KBM-7 (cell line): ENCODE measurements around the gene DISC1.

Source experiments
- DNase-seq: peaks from one replicate; pipeline ENCODE4 v3.0.0-alpha.2; 2015
- in situ Hi-C: fragments of 300-500 bp; cut with MboI; formaldehyde crosslinking; loops from 2 replicates; pipeline ENCODE4 v1.14.3; 2020; ENCODE audit warnings: low sequenced_read_pairs, low pct_unique_long_range_greater_than_20kb, mixed read lengths

Gene DISC1

DNA sequence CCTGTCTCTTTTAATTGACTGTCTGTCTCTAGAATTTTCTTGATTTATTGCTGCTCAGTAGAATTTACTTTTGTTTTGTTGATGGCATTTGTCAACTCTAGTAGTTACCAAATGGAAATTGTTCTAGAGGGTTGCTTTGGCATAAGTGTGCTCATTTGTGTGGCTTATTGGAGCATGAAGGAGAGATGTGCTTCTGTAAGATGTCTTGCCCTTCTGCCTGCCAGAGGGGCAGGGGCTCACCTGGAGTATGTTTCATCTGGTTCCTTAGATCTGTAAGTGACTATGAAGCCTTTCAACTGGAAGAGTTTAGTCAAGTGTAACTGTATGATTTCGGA is 345.5 kb downstream of the DISC1 start:
- in situ Hi-C loops = no loop called here
- no peak for DNase-seq

DNA sequence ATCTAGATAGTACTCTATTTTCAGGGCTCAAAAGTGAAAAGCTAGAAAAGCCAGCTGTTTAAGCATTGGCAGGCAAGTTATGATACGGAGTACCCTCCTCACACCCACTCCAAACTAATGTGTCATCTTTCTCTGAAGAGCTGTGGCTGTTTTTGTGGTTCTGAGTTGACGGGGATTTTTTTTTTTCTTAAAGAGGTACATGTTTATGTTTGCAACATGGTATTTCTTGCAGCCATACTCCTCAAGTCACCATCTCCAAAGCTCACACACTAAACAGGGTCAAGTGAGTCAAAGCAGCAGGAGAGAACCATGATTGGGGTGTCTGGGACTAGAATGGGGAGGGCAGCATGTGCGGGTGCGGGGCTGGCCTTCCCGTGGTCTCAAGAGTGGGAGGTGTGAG is 347.2 kb downstream of the DISC1 start:
- no peak for DNase-seq
- in situ Hi-C loops = no loop called here

DNA sequence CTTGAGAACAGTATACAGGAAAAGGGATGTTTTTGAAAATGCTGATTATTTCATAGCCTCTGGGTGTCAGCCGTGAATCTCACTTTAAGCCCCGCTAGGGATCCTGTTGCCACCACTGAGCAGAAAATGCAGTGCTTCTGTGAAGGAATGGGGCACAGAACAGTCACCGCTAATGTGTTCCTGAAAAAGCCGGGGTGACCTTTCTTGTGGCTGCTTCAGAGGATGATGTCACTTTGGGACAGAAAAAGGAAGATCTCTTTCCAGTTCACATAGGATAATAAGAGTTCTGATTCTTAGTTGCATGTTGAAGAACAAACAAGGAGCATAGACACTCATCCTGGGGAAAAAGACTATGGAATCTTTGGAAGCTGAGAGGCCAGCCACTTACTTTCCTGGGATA is 349.6 kb downstream of the DISC1 start:
- DNase-seq = no peak
- in situ Hi-C loops = no loop called here

DNA sequence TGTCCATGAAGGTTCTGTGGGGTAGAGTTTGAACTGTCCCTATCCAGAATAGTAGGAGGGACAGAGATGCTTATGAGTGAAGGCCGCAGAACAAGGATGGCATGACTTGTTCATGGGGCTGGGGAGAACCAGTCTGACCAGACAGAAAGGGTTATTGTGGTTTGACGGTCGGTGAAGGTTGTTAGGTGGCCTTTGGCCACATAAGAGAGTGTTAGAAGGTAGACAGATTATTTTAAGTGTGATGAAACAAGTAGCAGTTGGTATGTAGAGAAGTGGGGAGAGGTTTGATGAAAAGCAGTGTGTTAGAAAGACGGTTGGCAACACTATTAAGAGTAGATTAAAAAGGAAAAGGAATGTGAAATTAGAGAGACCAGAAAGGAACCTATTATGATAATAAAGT is 355.1 kb downstream of the DISC1 start:
- DNase-seq = no peak
- in situ Hi-C loops = no loop called here

DNA sequence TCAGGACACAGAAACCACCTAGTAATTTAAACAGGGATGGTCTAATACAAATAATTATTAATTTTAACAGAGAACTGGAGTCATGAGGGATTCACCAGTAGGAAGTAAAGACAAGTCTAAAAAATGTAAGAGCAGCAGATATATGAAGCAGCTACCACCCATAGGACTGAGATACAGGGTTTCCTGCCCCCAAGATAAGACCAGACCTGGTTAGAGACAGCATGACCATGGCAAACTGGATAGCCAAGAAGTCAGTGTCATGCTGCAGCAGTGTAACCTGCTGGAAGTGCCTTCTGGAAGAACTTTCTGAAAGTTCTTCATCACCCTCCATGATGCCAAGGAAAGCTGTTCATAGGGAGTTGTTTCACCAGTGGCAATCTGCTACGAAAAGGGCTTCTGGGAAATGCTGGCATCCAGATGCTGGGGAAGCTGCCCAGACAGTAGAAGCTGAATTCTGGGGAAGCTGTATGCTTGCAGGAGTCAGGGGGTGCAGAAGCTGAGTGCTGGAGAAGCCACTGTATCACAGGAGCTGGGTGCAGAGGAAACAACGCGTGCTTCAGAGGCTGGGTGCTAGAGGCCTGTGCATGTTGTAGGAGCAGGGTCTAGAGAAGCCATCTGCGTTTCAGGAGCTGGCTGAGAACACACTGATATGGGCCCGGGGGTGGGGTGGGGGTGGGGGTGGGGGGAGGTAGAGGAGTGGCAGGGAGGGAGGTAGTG is 356.4 kb downstream of the DISC1 start:
- in situ Hi-C loops = no loop called here
- DNase-seq = no peak

DNA sequence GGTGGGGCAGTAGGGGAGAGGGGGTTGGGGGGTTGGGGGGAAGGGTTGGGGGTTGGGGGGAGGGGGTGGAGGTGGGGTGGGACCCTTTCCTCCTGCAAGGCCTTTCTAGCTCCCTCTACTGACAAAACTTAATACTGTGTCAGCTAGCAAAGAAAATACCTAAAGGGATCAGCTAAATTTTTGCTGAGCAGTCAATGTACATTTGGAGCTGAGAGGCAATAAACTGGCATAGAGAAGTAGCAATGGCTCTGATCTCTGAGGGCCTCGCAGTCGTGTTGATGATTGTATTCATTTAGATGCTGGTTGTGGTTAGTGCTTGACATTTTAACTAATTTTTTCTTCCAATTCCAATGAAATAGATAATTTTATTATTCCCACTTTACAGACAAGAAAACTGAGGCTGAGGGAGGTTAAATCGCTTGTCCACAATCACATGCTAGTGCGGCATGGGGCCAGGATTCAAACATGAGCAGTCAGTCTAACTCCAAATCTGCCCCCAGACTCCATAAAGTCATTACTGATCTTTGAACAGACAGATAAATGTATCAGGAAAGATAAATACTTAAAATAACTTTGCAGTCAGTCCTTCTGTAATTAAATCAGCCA is 357.1 kb downstream of the DISC1 start:
- in situ Hi-C loops = no loop called here
- no peak for DNase-seq

DNA sequence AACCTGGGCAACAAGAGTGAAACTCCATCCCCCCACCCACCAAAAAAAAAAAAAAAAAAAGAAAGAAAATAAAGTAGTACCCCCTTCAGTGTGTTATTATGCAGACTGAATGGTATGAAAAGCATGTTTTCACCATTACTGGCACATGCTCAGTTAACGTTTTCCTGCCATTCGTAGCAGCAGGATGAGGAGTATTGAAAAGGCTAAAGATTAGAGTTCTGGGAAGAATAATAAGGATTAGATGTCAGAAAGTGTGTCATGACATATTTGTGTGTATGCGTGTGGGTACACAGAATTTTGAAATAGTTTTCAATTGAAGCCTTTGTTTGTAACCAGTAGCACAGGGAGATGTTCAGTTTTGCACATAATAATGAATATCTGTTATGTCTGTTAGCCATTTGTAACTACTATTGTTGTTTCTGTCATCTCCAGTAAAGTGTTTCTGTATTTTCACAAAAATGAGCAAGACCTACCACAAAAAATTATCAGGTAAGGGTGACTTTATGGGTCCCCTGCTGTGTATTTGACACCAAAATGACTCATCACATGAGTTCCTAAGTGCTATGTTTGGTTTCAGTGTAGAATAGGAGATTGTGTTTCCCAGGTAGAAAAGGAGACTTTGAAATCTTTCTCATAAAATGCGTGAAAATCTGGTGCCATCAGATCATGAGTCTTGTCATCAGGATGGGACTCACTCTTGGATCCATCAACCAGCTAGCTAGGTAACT is 358.9 kb downstream of the DISC1 start:
- no peak for DNase-seq
- in situ Hi-C loops = no loop called here

DNA sequence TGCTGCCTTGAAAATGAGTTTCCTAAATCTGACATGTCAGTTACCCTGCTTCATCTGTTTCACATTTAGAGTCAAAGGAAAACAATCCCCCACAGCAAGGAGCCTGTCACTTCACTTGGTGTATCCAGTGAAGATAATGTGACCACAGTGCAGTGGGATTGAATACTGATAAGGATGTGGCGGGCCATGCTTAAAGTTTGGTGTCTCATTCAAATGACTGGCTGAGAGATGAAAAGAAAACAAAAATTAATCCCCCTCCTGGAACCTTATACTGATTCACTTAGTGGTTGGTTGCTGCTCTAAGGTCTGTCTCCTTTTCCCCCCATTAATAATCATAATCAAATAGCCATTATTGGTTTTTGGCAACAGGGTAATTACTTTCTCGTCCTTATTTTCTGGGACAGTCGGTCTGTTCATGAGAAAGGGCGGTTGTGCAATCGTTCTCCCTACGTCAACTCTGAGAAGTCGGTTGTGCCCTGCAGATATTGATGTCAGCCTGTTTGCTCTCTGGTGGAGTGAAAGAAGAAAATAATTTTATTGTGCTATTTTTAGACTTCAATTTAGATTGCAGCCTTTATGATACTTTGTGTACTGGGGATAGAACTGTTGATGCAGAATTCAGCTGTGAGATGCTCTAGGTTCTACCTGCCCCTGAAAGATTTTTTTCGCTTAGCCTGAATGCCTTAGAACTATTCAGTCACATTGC is 360.2 kb downstream of the DISC1 start:
- in situ Hi-C loops = no loop called here

DNA sequence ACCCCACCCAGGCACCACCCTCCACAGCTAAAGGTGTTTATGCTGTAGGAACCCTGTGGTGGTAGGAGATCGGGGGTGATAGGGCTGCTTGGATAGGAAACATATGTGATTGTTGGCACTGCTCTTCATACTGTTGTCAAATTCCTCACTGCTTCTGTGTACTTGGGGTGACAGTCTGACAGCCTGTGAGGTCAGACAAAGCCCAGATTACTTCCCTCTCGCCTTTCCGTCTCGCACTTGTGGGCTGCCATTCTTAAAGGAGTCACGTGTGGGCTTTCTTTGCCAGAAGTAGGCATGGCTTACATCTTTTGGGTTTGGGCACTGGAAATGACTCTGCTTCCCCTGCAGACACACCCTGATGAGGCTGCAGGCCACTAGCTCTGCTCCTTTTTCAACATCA is 363.8 kb downstream of the DISC1 start:
- in situ Hi-C loops = no loop called here
- DNase-seq = no peak

More for the DNA sequence above, 360.2 kb downstream of the DISC1 start:
- DNase-seq = no peak

DNA sequence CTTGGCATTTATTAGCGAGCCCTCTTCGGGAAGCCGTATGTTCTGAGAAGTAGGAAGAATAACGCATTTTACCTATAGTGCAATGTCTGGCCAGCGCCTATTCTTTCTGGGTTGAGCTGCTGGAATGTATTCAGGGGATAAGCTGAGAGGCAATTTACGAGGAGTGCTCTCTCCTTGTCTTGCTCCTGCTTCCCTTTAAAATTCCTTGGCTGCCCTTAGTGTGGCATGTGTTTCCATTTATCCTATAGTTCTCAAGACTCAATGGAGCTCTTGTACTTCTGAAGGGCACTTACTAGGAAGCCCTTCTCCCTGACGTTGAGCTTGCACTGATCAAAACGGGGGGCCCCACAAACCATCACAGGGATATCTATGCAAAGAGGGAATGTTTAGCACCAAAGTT is 364.6 kb downstream of the DISC1 start:
- DNase-seq = no peak
- in situ Hi-C loops = no loop called here

DNA sequence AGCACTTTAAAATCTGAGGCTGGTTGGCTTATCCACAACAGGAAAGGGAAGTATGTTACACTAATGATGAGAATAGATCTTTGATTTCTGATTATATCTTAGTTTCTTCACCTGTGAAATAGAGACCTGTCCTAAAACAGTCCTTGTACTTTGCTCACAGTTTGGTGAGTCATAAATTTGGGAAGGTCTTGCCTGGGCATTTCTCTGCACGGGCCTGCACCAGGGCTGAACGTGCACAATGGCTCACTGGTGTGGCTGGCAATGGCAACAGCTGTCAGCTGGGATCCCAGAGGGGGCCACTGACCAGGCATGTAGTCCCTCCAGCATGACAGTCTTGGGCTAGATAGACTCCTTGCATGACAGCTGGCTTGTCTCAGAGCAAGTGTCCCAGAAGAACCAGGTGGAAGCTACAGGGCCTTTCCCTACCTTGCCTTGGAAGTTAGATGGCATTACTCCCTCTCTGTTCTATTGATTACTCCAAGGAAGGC is 367.4 kb downstream of the DISC1 start:
- no peak for DNase-seq
- in situ Hi-C loops = no loop called here

DNA sequence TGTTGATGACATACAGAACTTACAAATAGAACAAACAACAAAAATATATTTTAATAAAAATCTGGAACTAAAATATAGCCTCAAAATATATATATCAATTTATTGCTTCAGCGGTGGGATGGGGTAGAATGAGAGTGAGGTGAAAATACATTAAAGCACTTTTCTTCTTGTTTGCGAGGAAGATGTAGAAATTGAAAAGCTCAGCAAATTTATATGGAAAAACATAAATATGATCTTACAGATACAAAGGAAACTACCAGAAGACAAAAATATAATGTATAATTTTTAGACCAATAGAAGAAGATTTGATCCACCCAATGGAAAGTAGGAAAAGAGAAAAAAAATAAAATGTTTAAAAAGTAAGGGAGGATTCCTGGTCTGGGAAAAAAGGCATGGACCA is 372.2 kb downstream of the DISC1 start:
- DNase-seq = no peak
- in situ Hi-C loops = no loop called here

DNA sequence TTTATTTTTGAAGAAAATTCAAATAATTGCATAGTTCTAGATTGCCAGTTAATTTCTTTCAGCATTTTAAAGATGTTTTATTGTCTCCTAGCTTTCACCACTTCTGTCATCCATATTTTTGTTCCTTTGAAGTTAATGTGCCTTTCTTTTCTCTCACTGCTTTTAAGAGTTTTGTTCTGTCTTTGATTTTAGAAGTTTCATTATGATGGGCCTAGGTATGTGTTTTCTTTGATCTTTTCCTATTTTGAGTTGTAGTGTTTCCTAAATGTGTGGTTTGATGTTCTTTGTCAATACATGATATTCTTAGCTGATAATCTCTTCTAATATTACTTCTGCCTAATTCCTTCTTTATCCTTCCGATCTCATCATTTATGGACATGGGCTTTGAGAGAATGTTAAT is 378.7 kb downstream of the DISC1 start:
- in situ Hi-C loops = no loop called here
- no peak for DNase-seq

DNA sequence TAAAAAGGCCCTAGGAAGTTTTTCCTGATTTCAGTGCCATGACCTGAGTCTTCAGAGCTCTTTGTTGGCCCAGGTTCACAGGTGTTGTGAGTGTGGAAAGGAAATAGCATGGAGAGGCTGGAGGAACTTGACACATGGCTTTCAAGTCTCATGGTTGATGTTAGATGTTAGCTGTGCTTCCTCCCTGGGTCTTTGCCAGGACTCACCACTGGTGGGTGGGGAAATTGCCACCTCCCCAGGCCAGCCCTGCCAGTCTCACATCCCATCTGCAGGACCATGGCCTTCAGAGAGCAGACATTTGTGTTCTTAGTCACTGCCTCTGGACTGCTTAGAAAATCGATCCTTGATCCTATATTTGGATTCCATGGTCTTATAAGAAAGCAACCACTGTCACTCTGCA is 383.2 kb downstream of the DISC1 start:
- no peak for DNase-seq
- in situ Hi-C loops = no loop called here

DNA sequence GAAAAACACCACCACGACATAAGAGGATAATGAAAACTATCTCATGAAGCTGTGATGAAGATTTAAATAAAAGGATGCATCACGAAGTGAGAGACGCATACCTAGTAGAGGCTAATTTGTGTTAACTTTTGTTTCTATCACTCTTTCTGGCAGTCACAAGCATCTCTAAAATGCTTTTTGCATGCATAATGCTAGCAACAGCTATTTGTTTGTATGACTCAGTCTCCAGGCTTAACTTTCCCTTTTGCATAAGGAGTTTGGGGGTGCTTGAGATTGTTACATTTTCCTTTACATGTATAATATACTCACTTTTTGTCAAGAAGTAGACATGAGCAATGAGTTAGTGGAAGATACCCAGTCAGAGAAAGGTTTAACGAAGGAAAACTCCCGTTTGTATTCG is 385.4 kb downstream of the DISC1 start:
- no peak for DNase-seq
- in situ Hi-C loops = no loop called here

DNA sequence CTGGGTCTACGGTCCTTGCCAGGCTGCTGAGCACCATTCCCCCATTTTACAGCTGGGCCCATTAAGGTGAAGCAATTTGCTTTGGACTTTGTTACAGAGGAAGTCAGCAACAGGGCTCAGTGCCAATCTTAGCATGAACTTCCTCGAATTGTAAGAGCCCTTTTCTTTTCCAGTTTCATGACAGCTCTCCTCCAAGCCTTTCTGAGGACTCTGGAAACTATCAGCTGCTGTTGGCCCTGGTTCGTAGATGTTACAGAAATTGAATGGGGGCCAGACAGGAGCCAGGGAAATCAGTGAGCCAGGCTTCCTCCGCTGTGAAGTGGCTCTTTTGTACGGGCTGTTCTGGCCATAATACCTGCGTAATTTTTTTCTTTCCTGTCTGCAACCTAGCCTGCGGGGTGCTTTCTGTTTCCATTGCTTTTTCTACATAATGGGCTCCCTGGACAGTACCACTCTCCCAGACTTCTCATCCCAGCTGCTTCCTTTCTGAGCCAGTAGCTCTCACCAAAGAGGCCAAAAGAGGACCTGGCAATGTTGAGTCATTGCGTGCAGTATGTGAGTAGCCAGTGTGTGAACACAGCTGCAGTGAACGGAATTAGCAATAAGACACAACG is 386.3 kb downstream of the DISC1 start:
- in situ Hi-C loops = no loop called here
- DNase-seq = no peak

DNA sequence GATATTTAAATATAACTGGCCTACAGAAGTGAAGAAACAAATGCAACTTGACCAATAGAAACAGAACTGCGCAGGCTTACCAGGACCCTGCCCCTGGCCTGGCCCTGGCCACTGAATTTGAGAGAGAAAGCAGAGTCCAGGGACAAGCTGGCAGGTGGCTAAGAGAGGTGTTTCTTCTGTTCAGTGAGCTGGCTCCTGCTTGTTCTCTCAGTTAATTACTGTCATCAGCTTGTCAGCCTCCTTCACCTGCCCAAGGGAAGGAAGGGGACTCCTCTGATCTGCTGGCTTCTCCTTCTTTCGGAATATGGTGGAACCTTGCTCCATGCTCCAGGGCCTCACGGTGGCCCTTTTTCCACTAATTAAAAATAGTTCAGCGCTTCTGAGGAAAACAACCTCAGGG is 388.4 kb downstream of the DISC1 start:
- in situ Hi-C loops = no loop called here
- no peak for DNase-seq

DNA sequence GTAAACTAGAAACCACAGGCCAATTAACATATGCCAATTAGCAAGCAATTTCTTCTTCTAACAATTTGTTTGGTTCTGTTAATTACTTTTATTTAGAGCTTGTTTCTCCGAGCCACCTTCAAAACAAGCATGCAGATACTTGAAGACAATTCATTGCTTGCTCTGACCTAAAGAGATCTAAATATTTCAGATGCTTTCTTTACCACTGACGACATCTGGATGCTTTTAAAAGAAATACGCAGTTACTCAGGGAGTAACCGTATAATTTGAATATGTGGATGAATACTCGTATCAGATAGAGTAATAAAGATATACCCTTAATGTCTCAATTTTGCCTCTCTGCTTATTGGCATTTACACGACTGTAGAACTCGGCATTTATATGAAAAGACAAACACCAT is 390.0 kb downstream of the DISC1 start:
- DNase-seq = no peak
- in situ Hi-C loops = no loop called here

DNA sequence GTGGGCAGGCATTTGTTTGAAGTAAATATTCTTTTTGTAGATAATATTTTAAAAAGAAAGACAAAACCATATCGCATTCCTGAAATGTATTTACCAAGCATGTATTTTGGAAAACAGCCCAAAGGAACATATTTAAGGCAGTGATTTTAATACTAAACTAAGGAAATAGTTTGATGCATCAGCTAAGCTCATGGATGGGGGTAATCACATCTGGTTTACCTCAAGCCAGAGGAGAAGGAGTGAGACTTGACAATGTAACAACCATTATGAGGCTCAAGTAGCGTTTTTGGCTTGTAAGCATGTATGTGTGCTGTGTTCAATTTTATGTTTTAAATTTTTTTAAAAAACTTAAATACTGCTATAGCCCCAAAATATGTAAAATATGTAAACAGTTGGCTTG is 390.5 kb downstream of the DISC1 start:
- no peak for DNase-seq
- in situ Hi-C loops = no loop called here

DNA sequence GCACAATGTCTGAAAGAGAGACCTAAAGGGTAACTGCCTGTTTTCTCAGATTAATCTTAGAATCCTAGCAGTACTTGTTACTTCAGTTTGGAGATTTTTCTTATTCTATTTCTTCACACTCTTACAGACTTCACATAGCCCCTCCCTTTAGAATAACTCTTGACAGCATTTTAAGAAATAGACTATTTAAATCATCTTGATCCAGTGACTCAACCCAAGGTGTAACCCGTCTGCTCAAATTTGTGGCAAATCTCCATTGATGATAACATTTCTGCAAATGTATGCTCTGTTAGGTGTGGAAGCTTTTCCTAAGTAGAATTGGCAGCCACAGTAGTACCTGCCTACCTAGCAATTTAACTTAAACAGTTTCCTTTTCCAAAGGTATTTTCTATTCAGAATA is 391.2 kb downstream of the DISC1 start:
- no peak for DNase-seq
- in situ Hi-C loops = no loop called here
